Measurements from ENCODE around the gene ETV1.

Gene ETV1

GRCh38 chr7:13875496-13876074, 113.9 kb downstream of the ETV1 start:
- DNase-seq, result no peak

GRCh38 chr7:13874783-13875182, 114.7 kb downstream of the ETV1 start:
- no peak for DNase-seq

- no peak for DNase-seq
These were observed 116.8 kb downstream of the ETV1 start for GRCh38 chr7:13872709-13873108.

- DNase-seq, result no peak
These were observed 118.5 kb downstream of the ETV1 start for GRCh38 chr7:13871008-13871407.

- DNase-seq, result no peak
These were observed 128.7 kb downstream of the ETV1 start for GRCh38 chr7:13860734-13861133.

- DNase-seq, result no peak
These were observed 133.5 kb downstream of the ETV1 start for GRCh38 chr7:13856012-13856411.

- DNase-seq, result no peak
These were observed 137.0 kb downstream of the ETV1 start for GRCh38 chr7:13852281-13852968.

- DNase-seq, result no peak
These were observed 137.7 kb downstream of the ETV1 start for GRCh38 chr7:13851736-13852135.

- peak; percentile 32 for DNase-seq
These were observed 139.2 kb downstream of the ETV1 start for GRCh38 chr7:13850185-13850752.

- no peak for DNase-seq
These were observed 140.1 kb downstream of the ETV1 start for GRCh38 chr7:13849163-13849892.

GRCh38 chr7:13848681-13849131, 140.8 kb downstream of the ETV1 start:
- no peak for DNase-seq

GRCh38 chr7:13846386-13846785, 143.1 kb downstream of the ETV1 start:
- DNase-seq, result no peak

- DNase-seq, result no peak
These were observed 143.9 kb downstream of the ETV1 start for GRCh38 chr7:13845601-13846000.

- DNase-seq, result no peak
These were observed 144.5 kb downstream of the ETV1 start for GRCh38 chr7:13844954-13845353.

- DNase-seq, result no peak
These were observed 148.2 kb downstream of the ETV1 start for GRCh38 chr7:13841284-13841683.

All from GOT3 (cell line).